CD14-positive monocyte (primary cell): ENCODE measurements around the gene TBC1D19. TPM values are rescaled to one million over a fixed set of nuclear protein-coding genes. Genes with fewer than 3 reads are reported as not detected.
A peak's percentile ranks its signal among the peaks of the same experiment; 100 is the strongest.

Experiments
- DNase-seq, 3 donors: peaks; one replicate each; pipeline ENCODE4 v3.0.0-alpha.2; 2011 to 2022
- H2AFZ ChIP-seq: 2 replicates; pipeline ENCODE4 v1.6.0; 2012; ENCODE audit warnings: mild to moderate bottlenecking, low read depth, low read length, inconsistent platforms; ENCODE audit not compliant: insufficient read depth, poor library complexity, severe bottlenecking
- H3K27ac ChIP-seq, 2 donors: 1 replicate in 1 of 2; 2 replicates in 1 of 2; pipeline ENCODE4 v1.5.1; 2012 to 2013; ENCODE audit warnings: low read length in 2 of 2, control low read depth in 1 of 2, inconsistent platforms in 1 of 2, low read depth in 1 of 2, mild to moderate bottlenecking in 1 of 2
- H3K27me3 ChIP-seq, 2 donors: one replicate each; pipeline versions ENCODE4 v1.6.0 to v1.6.1; 2011 to 2013; ENCODE audit warnings: low read length in 2 of 2; ENCODE audit not compliant: control insufficient read depth in 2 of 2, insufficient read depth in 2 of 2
- H3K36me3 ChIP-seq, 2 donors: replicated peaks in 1 of 2; 1 replicate in 1 of 2; 2 replicates in 1 of 2; pipeline versions ENCODE4 v1.5.1 to v1.6.1; 2012 to 2013; ENCODE audit warnings: low read length in 2 of 2, control low read depth in 1 of 2, inconsistent platforms in 1 of 2, mild to moderate bottlenecking in 1 of 2; ENCODE audit not compliant: insufficient read depth in 2 of 2, control insufficient read depth in 1 of 2
- H3K4me1 ChIP-seq, 2 donors: 1 replicate in 1 of 2; 2 replicates in 1 of 2; pipeline versions ENCODE4 v1.5.1 to v1.6.1; 2012 to 2013; ENCODE audit warnings: low read length in 2 of 2, control low read depth in 1 of 2, inconsistent platforms in 1 of 2, mild to moderate bottlenecking in 1 of 2, moderate library complexity in 1 of 2; ENCODE audit not compliant: insufficient read depth in 2 of 2, control insufficient read depth in 1 of 2
- H3K4me2 ChIP-seq: replicated peaks from 2 replicates; pipeline ENCODE3; 2012; ENCODE audit warnings: low read length, moderate library complexity, mild to moderate bottlenecking; ENCODE audit not compliant: poor library complexity, severe bottlenecking; ENCODE audit errors: extremely low read depth
- H3K4me3 ChIP-seq, 3 experiments: fragments of 200-600 bp in 1 of 3; sonication (generic) in 1 of 3; replicated peaks in 1 of 3; 1 replicate in 2 of 3; 2 replicates in 1 of 3; pipeline ENCODE4 v1.5.1; 2011 to 2013; ENCODE audit warnings: low read length in 3 of 3, mild to moderate bottlenecking in 3 of 3, control low read depth in 2 of 3, low read depth in 2 of 3, inconsistent platforms in 1 of 3, moderate library complexity in 1 of 3
- H3K79me2 ChIP-seq: 2 replicates; pipeline ENCODE4 v1.6.0; 2012; ENCODE audit warnings: mild to moderate bottlenecking, control low read depth, inconsistent platforms, low read length, moderate library complexity; ENCODE audit not compliant: insufficient read depth
- H3K9ac ChIP-seq: 2 replicates; pipeline ENCODE4 v1.6.0; 2017; ENCODE audit warnings: low read length, mild to moderate bottlenecking; ENCODE audit not compliant: insufficient read depth, poor library complexity, severe bottlenecking
- H3K9me3 ChIP-seq, 2 donors: replicated peaks in 1 of 2; 1 replicate in 1 of 2; 2 replicates in 1 of 2; pipeline versions ENCODE4 v1.5.1 to v1.6.1; 2012 to 2013; ENCODE audit warnings: low read length in 2 of 2, control low read depth in 1 of 2; ENCODE audit not compliant: control insufficient read depth in 1 of 2, insufficient read depth in 1 of 2
- H4K20me1 ChIP-seq: 2 replicates; pipeline ENCODE4 v1.6.0; 2012; ENCODE audit warnings: mild to moderate bottlenecking, low read length, control low read depth, moderate library complexity; ENCODE audit not compliant: insufficient read depth
- H3K27ac Mint-ChIP-seq, 7 donors: one replicate each; pipeline ENCODE4 v1.8.0; 2020; ENCODE audit warnings: mild to moderate bottlenecking in 7 of 7, mixed read lengths in 7 of 7, moderate library complexity in 6 of 7, inconsistent platforms in 2 of 7
- H3K27me3 Mint-ChIP-seq, 3 donors: one replicate each; pipeline ENCODE4 v1.8.0; 2021 to 2022; ENCODE audit warnings: low read depth in 3 of 3, mild to moderate bottlenecking in 3 of 3, mixed read lengths in 3 of 3, moderate library complexity in 3 of 3, inconsistent platforms in 1 of 3
- H3K36me3 Mint-ChIP-seq, 2 donors: one replicate each; pipeline ENCODE4 v1.8.0; 2020; ENCODE audit warnings: mixed read lengths in 2 of 2, inconsistent platforms in 1 of 2, mild to moderate bottlenecking in 1 of 2
- H3K4me1 Mint-ChIP-seq: one replicate; pipeline ENCODE4 v1.8.0; 2020; ENCODE audit warnings: mild to moderate bottlenecking, mixed read lengths
- H3K4me3 Mint-ChIP-seq, 2 donors: one replicate each; pipeline ENCODE4 v1.8.0; 2020; ENCODE audit warnings: mild to moderate bottlenecking in 2 of 2, mixed read lengths in 2 of 2, moderate library complexity in 1 of 2
- H3K9me3 Mint-ChIP-seq, 7 donors: one replicate each; pipeline ENCODE4 v1.8.0; 2020 to 2022; ENCODE audit warnings: mixed read lengths in 7 of 7, mild to moderate bottlenecking in 6 of 7, moderate library complexity in 6 of 7, inconsistent platforms in 2 of 7
- WGBS: methylation state at CpG from one replicate; pipeline ENCODE4 v1.1.5; 2013; ENCODE audit warnings: missing lambda C conversion rate; ENCODE audit not compliant: insufficient coverage; 5-methylcytosine and 5-hydroxymethylcytosine counted together
- intact Hi-C, 2 donors: fragments of 100-400 bp; cut with micrococcal nuclease; formaldehyde crosslinking; loops; one replicate each; pipeline versions ENCODE4 v1.15.0 to v1.15.1; 2023
- polyA plus RNA-seq, 3 donors: library from polyadenylated mRNA; depleted of rRNA in 1 of 3; unstranded in 2 of 3; stranded (reverse) in 1 of 3; fragments of 300-500 nt in 2 of 3; fragments of >200 nt in 1 of 3; fragmentation: Illumina TruSeq in 2 of 3; gene quantifications; 1 replicate in 2 of 3; 2 replicates in 1 of 3; pipeline ENCODE4 v1.2.3, GENCODE V29; 2012 to 2021
- TF ChIP-seq, protein P1 (sequence below): fragments of 200-600 bp; IDR thresholded peaks from one replicate; pipeline ENCODE4 v1.8.0; 2022; ENCODE audit warnings: antibody characterized with exemption, mild to moderate bottlenecking

TBC1D19 gene
- polyA plus RNA-seq, 3 donors = 0.19 to 0.84 (median 0.33) TPM

DNA sequence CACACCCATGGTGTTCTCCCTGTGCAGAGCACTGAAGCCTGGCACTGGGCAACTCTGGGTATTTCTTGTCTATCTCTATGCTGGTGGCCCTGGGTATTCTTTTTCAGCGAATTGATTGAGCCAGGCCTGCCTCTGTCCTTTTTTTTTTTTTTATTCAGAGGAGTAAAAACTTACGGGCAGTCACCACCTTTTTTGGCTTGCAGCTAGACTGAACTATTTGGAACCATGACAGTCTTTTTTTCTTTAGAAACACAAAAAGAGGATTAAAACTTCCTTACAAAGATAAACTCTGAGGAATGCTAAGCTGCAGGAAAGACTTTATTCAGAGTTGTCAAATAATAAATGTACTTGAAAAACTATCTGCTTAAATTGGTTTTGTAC lies 157.6 kb downstream of the TBC1D19 start:
- H3K4me1 ChIP-seq = no peaks in the 10 kb centered on the region
- intact Hi-C loops = no loop called here
- H3K4me3 Mint-ChIP-seq = no peak overlapping the region
- no peaks in the 10 kb centered on the region for H4K20me1 ChIP-seq
- no peak for DNase-seq
- no peaks in the 10 kb centered on the region for H3K79me2 ChIP-seq
- H3K36me3 Mint-ChIP-seq = no peaks in the 10 kb centered on the region
- H3K4me3 ChIP-seq = no peak overlapping the region
- WGBS = no CpG with 5 or more reads among the region's 2 CpGs
- no peaks in the 10 kb centered on the region for H3K9me3 Mint-ChIP-seq
- TF ChIP-seq, protein P1, sequence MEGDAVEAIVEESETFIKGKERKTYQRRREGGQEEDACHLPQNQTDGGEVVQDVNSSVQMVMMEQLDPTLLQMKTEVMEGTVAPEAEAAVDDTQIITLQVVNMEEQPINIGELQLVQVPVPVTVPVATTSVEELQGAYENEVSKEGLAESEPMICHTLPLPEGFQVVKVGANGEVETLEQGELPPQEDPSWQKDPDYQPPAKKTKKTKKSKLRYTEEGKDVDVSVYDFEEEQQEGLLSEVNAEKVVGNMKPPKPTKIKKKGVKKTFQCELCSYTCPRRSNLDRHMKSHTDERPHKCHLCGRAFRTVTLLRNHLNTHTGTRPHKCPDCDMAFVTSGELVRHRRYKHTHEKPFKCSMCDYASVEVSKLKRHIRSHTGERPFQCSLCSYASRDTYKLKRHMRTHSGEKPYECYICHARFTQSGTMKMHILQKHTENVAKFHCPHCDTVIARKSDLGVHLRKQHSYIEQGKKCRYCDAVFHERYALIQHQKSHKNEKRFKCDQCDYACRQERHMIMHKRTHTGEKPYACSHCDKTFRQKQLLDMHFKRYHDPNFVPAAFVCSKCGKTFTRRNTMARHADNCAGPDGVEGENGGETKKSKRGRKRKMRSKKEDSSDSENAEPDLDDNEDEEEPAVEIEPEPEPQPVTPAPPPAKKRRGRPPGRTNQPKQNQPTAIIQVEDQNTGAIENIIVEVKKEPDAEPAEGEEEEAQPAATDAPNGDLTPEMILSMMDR = no peak
- H2AFZ ChIP-seq = no peak overlapping the region
- H3K4me1 Mint-ChIP-seq = peaks cover 2% of the 10 kb centered on the region
- no peak overlapping the region for H3K9ac ChIP-seq
- no peaks in the 10 kb centered on the region for H3K9me3 ChIP-seq
- H3K27me3 Mint-ChIP-seq = peaks cover 0 to 1% (median 0%) of the 10 kb centered on the region in 3 donors
- no peak overlapping the region for H3K27ac ChIP-seq
- H3K27ac Mint-ChIP-seq = peak overlapping the region in 1 of 7 donors; percentile 5
- H3K4me2 ChIP-seq = no peak overlapping the region
- H3K36me3 ChIP-seq = no peaks in the 10 kb centered on the region
- no peaks in the 10 kb centered on the region for H3K27me3 ChIP-seq

DNA sequence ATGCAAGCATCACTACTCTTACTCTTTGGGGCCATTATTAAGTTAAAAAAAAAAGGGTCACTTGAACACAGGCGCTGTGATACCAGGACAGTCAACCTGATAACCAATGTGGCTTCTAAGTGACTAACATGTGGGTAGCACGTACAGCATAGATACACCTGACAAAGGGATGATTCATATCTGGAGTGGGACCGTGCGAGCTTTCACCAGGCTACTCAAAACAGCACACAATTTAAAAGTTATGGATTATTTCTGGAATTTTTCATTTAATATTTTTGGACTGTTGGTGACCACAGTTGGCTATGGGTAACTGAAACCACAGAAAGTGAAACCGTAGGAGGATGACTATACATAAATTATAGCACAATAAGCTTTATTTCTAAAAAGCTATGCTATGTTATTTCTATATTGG lies 162.9 kb downstream of the TBC1D19 start:
- H2AFZ ChIP-seq = no peak overlapping the region
- Mint-ChIP-seq H3K36me3 (no peaks in the 10 kb centered on the region), H3K27me3 (peaks cover 0 to 1% (median 0%) of the 10 kb centered on the region in 3 donors), H3K27ac (no peak overlapping the region), H3K4me1 (peaks cover 45% of the 10 kb centered on the region), H3K4me3 (peak overlapping the region in 1 of 2 donors; percentile 57), H3K9me3 (no peaks in the 10 kb centered on the region)
- no peaks in the 10 kb centered on the region for H3K9me3 ChIP-seq
- peaks cover 20 to 39% of the 10 kb centered on the region in 2 donors for H3K4me1 ChIP-seq
- H3K4me3 ChIP-seq = peak overlapping the region in 1 of 3 experiments; percentile 50
- intact Hi-C loops = no loop called here
- H3K79me2 ChIP-seq = no peaks in the 10 kb centered on the region
- TF ChIP-seq, protein P1 = no peak
- H3K4me2 ChIP-seq = peak overlapping the region; percentile 37
- no peaks in the 10 kb centered on the region for H4K20me1 ChIP-seq
- 69% methylated on average over 2 of the region's 5 CpGs for WGBS
- H3K27me3 ChIP-seq = no peaks in the 10 kb centered on the region
- DNase-seq = peak in 1 of 3 donors; percentile 11
- no peak overlapping the region for H3K27ac ChIP-seq
- no peak overlapping the region for H3K9ac ChIP-seq
- H3K36me3 ChIP-seq = no peaks in the 10 kb centered on the region
